ENCODE results near the gene PXT1. TPM values are rescaled to one million over a fixed set of nuclear protein-coding genes. Genes with fewer than 3 reads are reported as not detected.
"Not testable (repeated sequence)": the region's sequence is repeated elsewhere in the genome, so short reads cannot be mapped to it uniquely, and the experiment has no call there.

PXT1 gene
- total RNA-seq, 1 donor from 2014 or later, result not detected

DNA sequence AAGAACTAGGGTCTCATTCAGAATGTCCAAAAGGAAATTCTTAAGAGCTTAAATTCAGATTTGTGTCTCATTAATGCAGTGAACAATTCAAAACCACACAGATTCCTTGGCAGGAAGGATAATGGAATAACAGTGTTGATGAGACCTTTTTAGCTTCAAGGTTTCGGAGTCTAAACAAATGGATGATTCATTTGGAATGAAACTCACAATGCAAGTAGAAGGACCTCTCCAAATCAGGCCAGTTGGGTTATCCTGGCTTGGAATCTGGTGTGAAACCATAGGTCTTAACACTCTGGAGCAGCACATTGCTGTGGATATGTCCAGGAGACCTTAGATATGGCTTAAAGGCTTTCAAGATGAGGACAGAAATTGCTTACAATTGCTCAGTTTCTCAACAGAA lies 45.0 kb upstream of the PXT1 start:
- intact Hi-C loops (cut with DNase I), result no loop called here
- H3K9me3 ChIP-seq, result no peaks in the 10 kb centered on the region
- peaks cover 0 to 29% of the 10 kb centered on the region in 2 donors for H3K36me3 ChIP-seq
- H3K27ac ChIP-seq, result no peak overlapping the region
- no peaks in the 10 kb centered on the region for H3K27me3 ChIP-seq
- no peak for DNase-seq (ENCODE audit: extremely low spot score in 2 of 2)
- no peaks in the 10 kb centered on the region for H3K4me1 ChIP-seq
- TF ChIP-seq, protein P1, sequence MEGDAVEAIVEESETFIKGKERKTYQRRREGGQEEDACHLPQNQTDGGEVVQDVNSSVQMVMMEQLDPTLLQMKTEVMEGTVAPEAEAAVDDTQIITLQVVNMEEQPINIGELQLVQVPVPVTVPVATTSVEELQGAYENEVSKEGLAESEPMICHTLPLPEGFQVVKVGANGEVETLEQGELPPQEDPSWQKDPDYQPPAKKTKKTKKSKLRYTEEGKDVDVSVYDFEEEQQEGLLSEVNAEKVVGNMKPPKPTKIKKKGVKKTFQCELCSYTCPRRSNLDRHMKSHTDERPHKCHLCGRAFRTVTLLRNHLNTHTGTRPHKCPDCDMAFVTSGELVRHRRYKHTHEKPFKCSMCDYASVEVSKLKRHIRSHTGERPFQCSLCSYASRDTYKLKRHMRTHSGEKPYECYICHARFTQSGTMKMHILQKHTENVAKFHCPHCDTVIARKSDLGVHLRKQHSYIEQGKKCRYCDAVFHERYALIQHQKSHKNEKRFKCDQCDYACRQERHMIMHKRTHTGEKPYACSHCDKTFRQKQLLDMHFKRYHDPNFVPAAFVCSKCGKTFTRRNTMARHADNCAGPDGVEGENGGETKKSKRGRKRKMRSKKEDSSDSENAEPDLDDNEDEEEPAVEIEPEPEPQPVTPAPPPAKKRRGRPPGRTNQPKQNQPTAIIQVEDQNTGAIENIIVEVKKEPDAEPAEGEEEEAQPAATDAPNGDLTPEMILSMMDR (IDR thresholded peaks at IDR 0.05), result no peak
- no peak for TF ChIP-seq POLR2A (IDR thresholded peaks at IDR 0.05)
- no peak for TF ChIP-seq POLR2AphosphoS5 (IDR thresholded peaks at IDR 0.05; ENCODE audit: insufficient read depth in 1 of 2, low read depth in 1 of 2)
- no peak overlapping the region for H3K4me3 ChIP-seq

DNA sequence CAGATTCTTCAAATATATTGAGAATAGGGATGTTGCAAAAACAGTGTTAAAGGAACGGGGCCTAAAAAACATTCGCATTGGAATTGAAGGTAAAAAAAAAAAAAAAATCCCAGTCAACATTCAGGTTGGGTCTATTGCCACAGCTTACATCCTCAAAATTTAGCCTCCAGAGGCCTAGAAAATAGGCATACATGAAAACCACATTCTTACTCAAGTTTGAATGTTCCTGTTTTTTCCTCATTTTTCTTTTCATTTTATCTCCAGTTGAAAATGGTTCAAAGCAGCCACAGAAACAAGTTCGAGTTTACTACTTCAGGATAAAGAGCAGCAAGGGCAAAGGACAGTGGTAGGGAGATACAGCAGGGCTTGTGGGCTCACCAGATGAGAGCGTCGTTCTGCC lies 42.1 kb upstream of the PXT1 start:
- no peak overlapping the region for H3K4me3 ChIP-seq
- intact Hi-C loops (cut with DNase I), result no loop called here
- H3K4me1 ChIP-seq, result no peaks in the 10 kb centered on the region
- H3K36me3 ChIP-seq, result peaks cover 0 to 52% of the 10 kb centered on the region in 2 donors
- no peaks in the 10 kb centered on the region for H3K27me3 ChIP-seq
- DNase-seq (ENCODE audit: extremely low spot score in 2 of 2), result no peak
- no peak overlapping the region for H3K27ac ChIP-seq
- TF ChIP-seq, protein P1 (IDR thresholded peaks at IDR 0.05), result no peak
- no peaks in the 10 kb centered on the region for H3K9me3 ChIP-seq

GRCh38 chr6:36483326-36483725 lies 40.7 kb upstream of the PXT1 start:
- peaks cover 0 to 52% of the 10 kb centered on the region in 2 donors for H3K36me3 ChIP-seq
- H3K27me3 ChIP-seq; H3K4me1 ChIP-seq; DNase-seq (ENCODE audit: extremely low spot score in 2 of 2); H3K4me3 ChIP-seq; H3K27ac ChIP-seq; H3K9me3 ChIP-seq; intact Hi-C loops (cut with DNase I): not testable (repeated sequence)

DNA sequence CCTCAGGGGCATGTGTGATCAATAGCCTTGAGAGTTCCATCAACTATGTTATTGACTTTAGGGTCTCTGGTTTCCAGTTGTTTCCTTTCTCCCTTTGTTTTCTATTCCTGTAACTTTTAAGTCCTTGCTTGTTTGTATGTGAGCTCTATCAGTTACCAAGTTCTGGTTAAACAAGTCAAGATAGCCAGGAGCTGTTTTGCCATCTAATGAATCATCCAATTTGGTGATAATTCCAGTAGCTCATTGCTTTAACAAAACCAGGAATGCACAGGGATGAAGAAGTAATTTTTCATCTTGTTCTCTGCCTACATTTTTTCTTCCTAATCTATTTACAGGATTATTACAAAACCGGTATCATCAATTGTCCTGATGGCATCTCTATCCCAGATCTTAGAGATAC lies 36.6 kb upstream of the PXT1 start:
- Histone ChIP-seq H3K27ac (no peak overlapping the region), H3K27me3 (no peaks in the 10 kb centered on the region), H3K4me3 (no peak overlapping the region), H3K4me1 (no peaks in the 10 kb centered on the region), H3K9me3 (no peaks in the 10 kb centered on the region), H3K36me3 (peaks cover 0 to 35% of the 10 kb centered on the region in 2 donors)
- intact Hi-C loops (cut with DNase I), result no loop called here
- DNase-seq (ENCODE audit: extremely low spot score in 2 of 2), result no peak
- TF ChIP-seq, protein P1 (IDR thresholded peaks at IDR 0.05), result no peak
- no peak for TF ChIP-seq POLR2A (IDR thresholded peaks at IDR 0.05)
- TF ChIP-seq POLR2AphosphoS5 (IDR thresholded peaks at IDR 0.05; ENCODE audit: insufficient read depth in 1 of 2, low read depth in 1 of 2), result no peak

DNA sequence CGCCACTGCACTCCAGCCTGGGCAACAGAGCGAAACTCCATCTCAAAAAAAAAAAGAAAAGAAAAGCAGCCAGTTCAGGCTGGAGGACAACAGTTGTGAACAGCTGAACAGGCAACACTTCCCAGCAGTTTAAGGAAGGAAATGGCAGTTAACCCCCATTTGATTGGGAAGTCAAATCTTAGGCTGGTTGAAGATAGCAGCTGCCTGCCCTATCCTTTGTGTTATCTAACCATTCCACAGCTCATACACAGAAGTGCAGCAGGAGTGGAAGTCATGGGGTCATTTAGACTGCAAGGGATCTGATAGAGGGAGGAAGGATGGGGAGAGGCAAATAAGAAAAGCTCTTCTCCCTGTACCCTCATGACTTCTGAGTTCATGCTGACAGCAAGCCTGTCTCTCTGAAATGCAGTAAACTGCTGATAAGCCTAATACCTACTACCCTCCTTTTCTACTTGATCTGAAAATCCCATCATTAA lies 35.4 kb upstream of the PXT1 start:
- intact Hi-C loops (cut with DNase I), result no loop called here
- Histone ChIP-seq H3K4me3 (no peak overlapping the region), H3K4me1 (no peaks in the 10 kb centered on the region), H3K27me3 (no peaks in the 10 kb centered on the region), H3K36me3 (peaks cover 0 to 33% of the 10 kb centered on the region in 2 donors), H3K27ac (no peak overlapping the region), H3K9me3 (no peaks in the 10 kb centered on the region)
- TF ChIP-seq POLR2A (IDR thresholded peaks at IDR 0.05) (no peak), POLR2AphosphoS5 (IDR thresholded peaks at IDR 0.05; ENCODE audit: insufficient read depth in 1 of 2, low read depth in 1 of 2) (no peak)
- TF ChIP-seq, protein P1 (IDR thresholded peaks at IDR 0.05), result no peak
- DNase-seq (ENCODE audit: extremely low spot score in 2 of 2), result no peak

GRCh38 chr6:36469946-36470345 lies 27.3 kb upstream of the PXT1 start:
- TF ChIP-seq POLR2A (IDR thresholded peaks at IDR 0.05) (no peak), POLR2AphosphoS5 (IDR thresholded peaks at IDR 0.05; ENCODE audit: insufficient read depth in 1 of 2, low read depth in 1 of 2) (no peak)
- TF ChIP-seq, protein P1 (IDR thresholded peaks at IDR 0.05), result no peak
- H3K36me3 ChIP-seq, result peaks cover 0 to 22% of the 10 kb centered on the region in 2 donors
- H3K27me3 ChIP-seq, result no peaks in the 10 kb centered on the region
- H3K9me3 ChIP-seq, result no peaks in the 10 kb centered on the region
- no peak overlapping the region for H3K27ac ChIP-seq
- no peak for DNase-seq (ENCODE audit: extremely low spot score in 2 of 2)
- no peak overlapping the region for H3K4me3 ChIP-seq
- intact Hi-C loops (cut with DNase I), result no loop called here
- H3K4me1 ChIP-seq, result no peaks in the 10 kb centered on the region

Data from vagina (tissue), 2 donors.